Measurements from ENCODE around the gene CFAP20.

GRCh38 chr16:58119509-58119845, 9.7 kb downstream of the CFAP20 start:
- TF ChIP-seq CTCF (IDR thresholded peaks at IDR 0.05) (no peak), POLR2AphosphoS5 (IDR thresholded peaks at IDR 0.05) (no peak), EP300 (IDR thresholded peaks at IDR 0.05) (no peak)

Measured in suprapubic skin (tissue), 4 donors.